DMS153 treated with DMSO at 0.1 percent for 48 hours (cell line): ENCODE results near the gene SMYD3.

Experiments
- DNase-seq: peaks from one replicate; lab custom pipeline; 2025; ENCODE audit not compliant: unreplicated experiment; lab: John Stamatoyannopoulos, UW

Gene SMYD3

DNA sequence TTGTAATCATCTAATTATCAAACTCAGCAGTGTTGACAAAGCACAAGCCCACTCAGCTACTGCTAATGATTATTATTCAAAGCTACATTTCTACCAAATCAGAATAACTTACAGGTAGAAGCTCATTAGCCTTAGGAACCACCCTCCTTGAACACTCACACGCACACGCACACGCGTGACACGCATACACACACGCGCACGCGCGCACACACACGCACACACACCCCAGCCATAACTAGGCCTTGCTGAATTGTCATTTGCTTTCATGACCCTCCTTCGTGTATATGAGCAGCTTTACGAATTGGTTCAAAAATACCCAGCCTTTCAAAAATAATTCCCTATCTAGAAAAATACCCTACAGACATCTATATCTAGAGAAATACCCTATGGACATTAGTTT, 195.6 kb downstream of the SMYD3 start:
- DNase-seq: no peak

DNA sequence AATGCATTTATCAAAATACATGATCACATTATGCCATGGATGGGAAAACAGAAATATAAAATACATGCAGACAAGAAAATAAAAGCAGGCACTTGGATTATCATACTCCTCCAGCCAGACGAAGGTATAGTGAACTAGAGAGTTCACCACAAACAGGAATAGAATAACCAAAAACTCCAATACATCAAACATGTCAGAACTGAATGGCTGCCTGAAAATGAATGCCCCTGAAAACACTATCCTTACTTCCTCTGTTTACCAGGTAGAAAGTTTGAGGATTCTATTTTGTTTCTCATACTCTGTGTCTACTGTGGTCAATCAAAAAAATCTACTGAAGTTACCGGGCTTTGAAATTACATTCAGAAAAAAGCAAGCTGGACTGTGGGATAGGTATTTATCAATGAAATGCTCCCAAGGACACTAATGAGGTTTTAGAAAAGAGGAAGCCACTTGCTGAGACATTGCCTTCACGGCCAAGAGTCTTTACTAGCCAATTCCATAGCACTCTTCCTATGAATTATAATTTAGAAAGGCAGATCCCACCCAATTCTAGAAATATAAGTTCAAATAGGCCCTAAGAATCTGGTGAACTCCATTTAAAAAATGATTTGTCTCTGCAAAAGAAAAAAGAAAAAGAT, 197.7 kb downstream of the SMYD3 start:
- DNase-seq: no peak

DNA sequence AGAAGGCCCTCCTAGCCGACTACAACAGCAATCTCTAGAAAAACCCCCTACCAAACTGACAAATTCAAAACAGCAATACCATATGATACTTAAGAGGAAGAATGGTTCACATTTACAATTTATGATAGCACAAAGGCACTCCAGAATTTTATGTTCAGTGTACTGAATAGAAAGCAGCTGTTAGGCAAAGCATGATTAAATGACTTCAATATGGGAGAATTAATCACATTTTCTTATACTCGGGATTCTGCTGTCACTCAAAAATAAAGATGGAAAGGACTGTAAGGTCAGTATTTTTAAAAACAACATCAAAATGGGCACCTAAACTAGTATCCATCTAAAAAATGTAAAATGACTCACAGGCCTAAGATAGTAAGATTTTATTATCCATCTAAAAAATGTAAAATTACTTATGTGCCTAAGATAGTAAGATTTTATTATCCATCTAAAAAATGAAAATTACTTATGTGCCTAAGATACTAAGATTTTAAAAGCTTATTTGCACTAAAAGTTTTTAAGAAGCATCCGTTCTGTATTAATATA, 198.5 kb downstream of the SMYD3 start:
- DNase-seq: no peak

DNA sequence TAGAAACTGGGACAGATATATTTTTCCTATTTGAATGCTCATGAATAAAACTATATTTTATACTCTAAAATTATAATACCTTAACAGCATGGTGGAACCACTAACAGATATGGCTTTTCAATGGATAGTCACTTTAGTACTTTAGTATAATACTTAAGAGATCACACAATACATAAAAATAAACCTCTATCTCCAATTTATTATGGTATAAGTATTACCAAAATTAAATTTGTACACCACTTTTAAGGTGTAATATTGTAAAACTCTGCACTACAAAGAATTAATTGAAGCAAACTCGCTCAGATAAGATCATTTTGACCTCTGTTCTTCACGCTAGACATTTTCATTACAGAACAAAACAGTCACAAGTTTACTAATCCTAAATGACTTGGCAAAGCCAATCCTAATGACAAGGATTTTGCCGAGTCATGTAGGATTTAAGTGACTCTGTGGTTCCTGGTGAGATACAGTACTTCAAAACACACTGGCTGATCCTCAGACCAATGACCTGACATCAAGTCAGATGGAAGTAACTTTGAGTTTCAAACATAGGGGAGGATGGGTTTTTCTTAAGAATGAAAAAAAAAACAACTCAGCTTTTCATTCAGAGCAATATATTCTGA, 200.6 kb downstream of the SMYD3 start:
- DNase-seq: no peak

- no peak for DNase-seq
These were observed 202.4 kb downstream of the SMYD3 start for GRCh38 chr1:246304484-246305259.

DNA sequence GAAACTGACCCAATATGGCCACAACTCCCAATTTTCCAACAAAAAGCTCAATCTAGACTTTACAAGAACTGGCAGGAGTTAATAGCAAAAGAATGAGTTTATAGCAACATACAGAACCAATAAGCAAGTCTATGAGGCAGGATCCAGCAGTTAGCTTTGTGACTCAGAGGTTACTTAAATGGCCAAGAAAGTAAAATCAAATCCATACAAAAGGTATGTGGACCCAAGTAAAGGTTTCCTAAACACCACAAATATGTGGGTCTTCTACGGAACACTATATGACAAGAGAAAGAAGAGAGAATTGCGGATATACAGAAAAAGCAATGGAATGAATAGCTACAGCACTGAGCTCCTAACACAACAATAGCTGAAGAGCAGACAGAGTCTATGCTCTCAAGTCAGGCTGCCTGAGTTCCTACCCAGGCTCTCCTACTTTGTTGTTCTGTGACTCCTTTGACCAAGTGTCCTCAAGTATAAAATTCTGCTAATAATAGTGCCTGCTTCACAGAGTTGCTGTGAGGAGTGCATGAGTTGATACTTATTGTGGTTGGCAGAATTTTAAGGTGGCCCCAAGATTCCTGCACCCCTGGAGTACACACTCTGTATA, 204.3 kb downstream of the SMYD3 start:
- no peak for DNase-seq

DNA sequence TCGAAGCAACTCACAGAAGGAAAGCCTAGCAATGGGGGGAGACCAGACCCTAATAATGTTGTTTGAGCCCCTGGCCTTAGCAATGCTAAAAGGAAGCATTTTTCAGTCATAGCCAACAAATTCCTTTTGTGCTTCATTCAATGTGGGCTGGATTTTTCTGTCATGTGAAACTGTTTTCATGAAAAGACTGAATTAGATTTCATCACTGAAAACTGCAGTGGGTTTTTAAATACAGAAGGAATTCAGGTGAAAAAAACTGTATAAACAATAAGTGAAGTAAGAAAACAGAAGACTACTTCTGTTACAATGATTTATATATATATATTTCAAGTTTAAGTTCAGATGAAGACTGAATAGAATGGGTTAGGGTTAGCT, 204.8 kb downstream of the SMYD3 start:
- no peak for DNase-seq

GRCh38 chr1:246301553-246302250, 205.4 kb downstream of the SMYD3 start:
- no peak for DNase-seq

- DNase-seq: no peak
These were observed 206.2 kb downstream of the SMYD3 start for GRCh38 chr1:246300626-246301549.

- no peak for DNase-seq
These were observed 209.5 kb downstream of the SMYD3 start for GRCh38 chr1:246297279-246298265.

DNA sequence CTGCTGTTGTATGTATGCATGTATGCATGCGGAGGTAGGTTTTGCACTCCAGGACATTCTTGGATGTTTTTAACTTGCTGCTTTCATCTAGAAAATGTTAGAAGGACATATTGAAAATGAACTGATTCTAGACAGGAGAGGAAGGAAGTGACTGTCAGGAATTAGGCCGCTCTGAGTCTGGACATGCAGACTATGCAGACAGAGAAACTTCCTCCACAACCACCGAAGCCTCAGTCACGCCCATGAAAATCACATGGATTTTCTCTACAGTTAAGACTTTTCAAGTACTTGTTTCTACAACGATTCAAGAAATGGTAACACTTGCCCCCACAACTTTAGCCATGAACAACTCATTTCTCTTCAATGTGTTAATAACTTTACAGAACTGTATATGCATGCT, 211.1 kb downstream of the SMYD3 start:
- DNase-seq: no peak

DNA sequence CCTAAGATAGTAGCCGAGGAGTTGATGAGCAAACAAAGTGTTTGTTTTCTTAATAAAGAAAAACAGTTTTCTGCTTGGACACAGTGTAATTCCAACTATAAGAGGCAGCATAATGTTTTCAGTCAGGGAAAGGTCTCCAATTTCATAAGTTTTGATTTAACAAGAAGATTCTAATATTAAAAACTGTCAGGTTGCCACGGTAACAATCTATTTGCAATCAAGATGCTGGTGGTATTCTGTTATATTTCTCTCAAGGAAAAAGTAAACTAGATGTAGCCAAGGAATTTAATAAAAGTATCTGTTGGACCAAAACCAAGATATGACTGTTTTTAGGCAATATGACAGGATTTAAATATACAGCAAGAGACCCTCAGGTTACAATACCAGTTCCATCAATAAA, 211.7 kb downstream of the SMYD3 start:
- no peak for DNase-seq

GRCh38 chr1:246294263-246294662, 212.8 kb downstream of the SMYD3 start:
- no peak for DNase-seq

- DNase-seq: no peak
These were observed 213.5 kb downstream of the SMYD3 start for GRCh38 chr1:246293366-246294121.

GRCh38 chr1:246292571-246292970, 214.5 kb downstream of the SMYD3 start:
- peak; percentile 29 for DNase-seq

DNA sequence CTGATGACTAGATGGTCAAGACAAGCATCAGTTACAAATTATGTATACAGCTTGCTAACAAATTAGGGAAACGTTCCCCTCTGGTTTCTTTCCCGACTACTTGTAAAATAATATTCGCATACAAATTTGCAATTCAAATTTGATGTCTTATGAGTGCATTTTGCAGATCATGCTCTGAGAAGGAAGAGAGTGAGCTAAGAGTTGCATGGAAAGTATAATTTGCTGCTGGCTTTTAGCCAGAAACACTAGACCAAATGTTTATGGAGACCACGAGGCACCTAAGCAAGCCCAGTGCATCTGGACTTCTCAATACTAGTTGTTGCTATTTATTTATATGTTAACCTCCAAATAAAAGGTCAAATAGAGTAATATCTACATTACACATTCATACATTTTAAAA, 216.0 kb downstream of the SMYD3 start:
- peak; percentile 27 for DNase-seq

DNA sequence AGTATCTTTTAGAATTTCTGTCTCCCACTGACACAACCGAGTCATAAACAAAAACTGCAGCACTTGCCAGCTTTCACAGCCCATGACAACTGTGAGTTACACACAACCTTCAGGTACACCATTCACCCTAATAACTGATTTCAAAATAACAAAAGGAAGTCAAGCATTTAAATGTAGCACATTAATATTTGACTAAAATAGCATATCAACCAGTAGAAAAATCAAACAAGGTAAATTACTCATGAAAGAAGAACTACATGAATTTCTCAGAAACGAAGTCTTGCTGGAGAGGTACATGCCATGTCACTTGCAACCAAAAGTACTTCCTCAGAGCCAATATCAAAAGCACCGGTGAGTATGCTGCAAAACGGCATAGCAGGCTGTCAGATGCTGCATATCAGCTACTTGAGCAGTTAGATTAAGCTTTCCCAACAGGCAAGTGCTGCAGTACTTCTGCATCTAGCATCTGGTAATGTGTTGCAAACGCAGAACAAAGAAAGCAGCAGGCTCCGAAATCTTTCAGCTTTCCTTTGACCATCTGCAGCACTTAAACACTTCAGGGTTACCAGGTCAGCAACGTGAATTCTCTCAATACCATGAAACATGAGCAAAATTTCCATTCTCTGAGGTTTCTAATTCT, 223.2 kb downstream of the SMYD3 start:
- DNase-seq: no peak

DNA sequence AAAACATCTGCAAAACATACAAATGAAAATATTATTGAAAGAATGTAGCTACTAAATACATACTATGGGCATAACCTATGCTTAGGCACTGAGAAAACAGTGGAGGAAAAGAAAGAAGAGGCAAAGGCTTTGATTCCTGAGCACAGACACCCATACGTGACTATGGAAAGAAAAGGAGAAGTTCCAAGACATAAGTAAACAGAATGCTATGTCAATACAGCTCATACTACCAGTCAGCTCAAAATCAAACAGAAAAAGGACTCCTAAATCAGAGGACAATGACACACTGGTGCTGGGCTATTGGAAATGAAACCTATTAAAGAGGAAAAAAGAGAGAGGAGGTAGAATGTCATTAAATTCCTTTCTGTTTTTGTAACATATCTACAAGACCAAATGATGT, 225.4 kb downstream of the SMYD3 start:
- DNase-seq: peak; percentile 42
